Loucy (cell line): ENCODE results near the gene KRT38.

Source experiments
- EZH2phosphoT487 ChIP-seq: fragments of 200-600 bp; IDR thresholded peaks from 2 replicates; pipeline ENCODE4 v1.6.1; 2018; ENCODE audit warnings: antibody characterized with exemption, mild to moderate bottlenecking, moderate library complexity, borderline replicate concordance
- TF ChIP-seq, protein P1 (sequence below): fragments of 200-600 bp; sonication (generic); conservative IDR thresholded peaks from 2 replicates; pipeline ENCODE4 v1.5.1; 2014; ENCODE audit warnings: mild to moderate bottlenecking, antibody characterized with exemption, low read length

DNA sequence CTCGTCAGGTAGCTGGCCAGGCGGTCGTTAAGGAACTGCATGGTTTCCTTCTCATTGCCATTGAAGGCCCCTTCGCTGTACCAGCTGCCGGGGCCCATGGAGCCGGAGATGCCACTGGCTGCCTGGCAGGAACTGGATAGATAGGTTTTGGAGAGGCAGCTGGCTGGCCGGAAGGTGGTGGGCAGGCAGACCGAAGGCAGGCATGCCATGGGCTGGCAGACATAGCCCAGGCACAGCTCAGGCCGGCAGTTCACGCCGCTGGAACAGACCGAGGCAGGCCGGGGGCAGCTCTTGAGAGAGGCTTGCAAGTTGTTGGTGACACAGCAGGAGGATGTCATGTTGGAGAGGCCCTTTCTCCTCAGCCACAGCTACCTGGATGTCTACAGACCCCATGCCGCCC is 26.2 kb upstream of the KRT38 start, which contains the start of gene KRT32:
- TF ChIP-seq, protein P1, sequence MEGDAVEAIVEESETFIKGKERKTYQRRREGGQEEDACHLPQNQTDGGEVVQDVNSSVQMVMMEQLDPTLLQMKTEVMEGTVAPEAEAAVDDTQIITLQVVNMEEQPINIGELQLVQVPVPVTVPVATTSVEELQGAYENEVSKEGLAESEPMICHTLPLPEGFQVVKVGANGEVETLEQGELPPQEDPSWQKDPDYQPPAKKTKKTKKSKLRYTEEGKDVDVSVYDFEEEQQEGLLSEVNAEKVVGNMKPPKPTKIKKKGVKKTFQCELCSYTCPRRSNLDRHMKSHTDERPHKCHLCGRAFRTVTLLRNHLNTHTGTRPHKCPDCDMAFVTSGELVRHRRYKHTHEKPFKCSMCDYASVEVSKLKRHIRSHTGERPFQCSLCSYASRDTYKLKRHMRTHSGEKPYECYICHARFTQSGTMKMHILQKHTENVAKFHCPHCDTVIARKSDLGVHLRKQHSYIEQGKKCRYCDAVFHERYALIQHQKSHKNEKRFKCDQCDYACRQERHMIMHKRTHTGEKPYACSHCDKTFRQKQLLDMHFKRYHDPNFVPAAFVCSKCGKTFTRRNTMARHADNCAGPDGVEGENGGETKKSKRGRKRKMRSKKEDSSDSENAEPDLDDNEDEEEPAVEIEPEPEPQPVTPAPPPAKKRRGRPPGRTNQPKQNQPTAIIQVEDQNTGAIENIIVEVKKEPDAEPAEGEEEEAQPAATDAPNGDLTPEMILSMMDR: no peak
- TF ChIP-seq EZH2phosphoT487: no peak
